HAP-1 (cell line): Measurements from ENCODE around the gene BARHL2.

Source experiments
- DNase-seq, 2 experiments: peaks; one replicate each; pipeline ENCODE4 v3.0.0-alpha.2; 2016 to 2020; ENCODE audit warnings: low spot score in 2 of 2
- H3K27me3 ChIP-seq: fragments of 250-450 bp; sonication (Bioruptor Pico); 2 replicates; pipeline ENCODE4 v1.5.1; 2020; ENCODE audit warnings: low read depth, mild to moderate bottlenecking, moderate library complexity
- H3K36me3 ChIP-seq: fragments of 250-450 bp; sonication (Bioruptor Pico); replicated peaks from 2 replicates; pipeline ENCODE4 v1.5.1; 2020; ENCODE audit warnings: mild to moderate bottlenecking
- H3K4me1 ChIP-seq: fragments of 250-450 bp; sonication (Bioruptor Pico); 2 replicates; pipeline ENCODE4 v1.5.1; 2020; ENCODE audit warnings: mild to moderate bottlenecking
- H3K4me3 ChIP-seq: fragments of 250-450 bp; sonication (Bioruptor Pico); 2 replicates; pipeline ENCODE4 v1.5.1; 2020; ENCODE audit warnings: mild to moderate bottlenecking, moderate library complexity
- H3K9me3 ChIP-seq: fragments of 250-450 bp; sonication (Bioruptor Pico); 2 replicates; pipeline ENCODE4 v1.5.1; 2020; ENCODE audit warnings: mild to moderate bottlenecking, moderate library complexity
- in situ Hi-C: fragments of 300-500 bp; cut with MboI; formaldehyde crosslinking; loops from 3 replicates; pipeline ENCODE4 v1.14.3; 2020; ENCODE audit warnings: low sequenced_read_pairs, inconsistent platforms, mixed read lengths

The BARHL2 gene

GRCh38 chr1:90671251-90671650 lies 45.9 kb downstream of the BARHL2 start:
- no peaks in the 10 kb centered on the region for H3K36me3 ChIP-seq
- no peaks in the 10 kb centered on the region for H3K9me3 ChIP-seq
- H3K4me1 ChIP-seq, result no peaks in the 10 kb centered on the region; the same call in 1 of the 2 replicates
- in situ Hi-C loops, result no loop called here
- no peak for DNase-seq
- no peak overlapping the region for H3K4me3 ChIP-seq
- no peaks in the 10 kb centered on the region for H3K27me3 ChIP-seq
